GM13977 (cell line): ENCODE results near the gene C3orf20.
"Not testable (repeated sequence)": the region's sequence is repeated elsewhere in the genome, so short reads cannot be mapped to it uniquely, and the experiment has no call there.

Source experiments
- DNase-seq: peaks from one replicate; pipeline ENCODE4 v3.0.0; 2012; ENCODE audit warnings: low spot score
- CTCF ChIP-seq: IDR thresholded peaks from 2 replicates; pipeline ENCODE4 v1.5.1; 2012; ENCODE audit warnings: mild to moderate bottlenecking, control low read depth; ENCODE audit not compliant: insufficient read depth; ENCODE audit errors: extremely low read depth, missing control alignments
- in situ Hi-C: fragments of 300-500 bp; cut with MboI; formaldehyde crosslinking; loops from one replicate; pipeline ENCODE4 v1.12.0; 2022; ENCODE audit warnings: low sequenced_read_pairs, low pct_unique_long_range_greater_than_20kb, mixed read lengths, inconsistent platforms; ENCODE audit not compliant: unreplicated experiment

C3orf20 gene

GRCh38 chr3:14728113-14728512 lies 53.2 kb downstream of the C3orf20 start:
- in situ Hi-C loops = no loop called here
- no peak for TF ChIP-seq CTCF
- DNase-seq = no peak

- in situ Hi-C loops = no loop called here
- DNase-seq = no peak
Measured at GRCh38 chr3:14730703-14731382, 55.9 kb downstream of the C3orf20 start.

GRCh38 chr3:14740983-14741382 lies 66.0 kb downstream of the C3orf20 start:
- DNase-seq = no peak
- TF ChIP-seq CTCF = no peak
- in situ Hi-C loops = no loop called here

More at GRCh38 chr3:14730703-14731382, 55.9 kb downstream of the C3orf20 start:
- no peak for TF ChIP-seq CTCF

GRCh38 chr3:14741510-14741909 lies 66.6 kb downstream of the C3orf20 start:
- in situ Hi-C loops = no loop called here
- TF ChIP-seq CTCF = no peak

GRCh38 chr3:14744556-14744955 lies 69.6 kb downstream of the C3orf20 start:
- TF ChIP-seq CTCF = no peak
- no peak for DNase-seq
- in situ Hi-C loops = no loop called here

More at GRCh38 chr3:14741510-14741909, 66.6 kb downstream of the C3orf20 start:
- no peak for DNase-seq

GRCh38 chr3:14750650-14751049 lies 75.7 kb downstream of the C3orf20 start:
- DNase-seq = no peak
- in situ Hi-C loops = no loop called here
- TF ChIP-seq CTCF = no peak

GRCh38 chr3:14752979-14753378 lies 78.0 kb downstream of the C3orf20 start:
- in situ Hi-C loops, DNase-seq: not testable (repeated sequence)
